GM18873 (cell line): Measurements from ENCODE around the gene PLEKHB1.

ENCODE experiments used
- ATAC-seq: cut with Tn5 transposase; IDR thresholded peaks from one replicate; pipeline ENCODE4 v1.9.1; 2021; ENCODE audit warnings: mild to moderate bottlenecking, moderate library complexity, moderate number of reproducible peaks; ENCODE audit not compliant: unreplicated experiment, low FRiP score

The PLEKHB1 gene

GRCh38 chr11:73647459-73648100, 1.2 kb downstream of the PLEKHB1 start:
- ATAC-seq = no peak

GRCh38 chr11:73648121-73648520, 1.7 kb downstream of the PLEKHB1 start:
- no peak for ATAC-seq

- ATAC-seq = no peak
Observed at GRCh38 chr11:73648571-73649046, 2.2 kb downstream of the PLEKHB1 start.

GRCh38 chr11:73649206-73649605, 2.8 kb downstream of the PLEKHB1 start:
- ATAC-seq = no peak

- no peak for ATAC-seq
Observed at GRCh38 chr11:73650400-73650799, 4.0 kb downstream of the PLEKHB1 start.

- no peak for ATAC-seq
Observed at GRCh38 chr11:73651252-73651651, 4.9 kb downstream of the PLEKHB1 start.

- no peak for ATAC-seq
Observed at GRCh38 chr11:73651661-73652045, 5.3 kb downstream of the PLEKHB1 start.

GRCh38 chr11:73652046-73652730, 5.8 kb downstream of the PLEKHB1 start:
- no peak for ATAC-seq

- no peak for ATAC-seq
Observed at GRCh38 chr11:73652856-73653559, 6.6 kb downstream of the PLEKHB1 start.

GRCh38 chr11:73653996-73654395, 7.6 kb downstream of the PLEKHB1 start:
- no peak for ATAC-seq

GRCh38 chr11:73654482-73655021, 8.2 kb downstream of the PLEKHB1 start:
- ATAC-seq = no peak

- ATAC-seq = no peak
Observed at GRCh38 chr11:73655686-73656085, 9.3 kb downstream of the PLEKHB1 start.

GRCh38 chr11:73656985-73657384, 10.6 kb downstream of the PLEKHB1 start:
- ATAC-seq = no peak

- no peak for ATAC-seq
Observed at GRCh38 chr11:73659961-73660360, 13.6 kb downstream of the PLEKHB1 start.

- ATAC-seq = no peak
Observed at GRCh38 chr11:73660497-73661034, 14.2 kb downstream of the PLEKHB1 start.

GRCh38 chr11:73661035-73661628, 14.8 kb downstream of the PLEKHB1 start:
- peak; percentile 52 for ATAC-seq

GRCh38 chr11:73662445-73663157, 16.2 kb downstream of the PLEKHB1 start:
- no peak for ATAC-seq

GRCh38 chr11:73663604-73664495, 17.5 kb downstream of the PLEKHB1 start:
- no peak for ATAC-seq

GRCh38 chr11:73664877-73665276, 18.5 kb downstream of the PLEKHB1 start:
- ATAC-seq = no peak
